ENCODE measurements around the gene C4orf17.
"Not testable (repeated sequence)": the region's sequence is repeated elsewhere in the genome, so short reads cannot be mapped to it uniquely, and the experiment has no call there.

C4orf17 gene

GRCh38 chr4:99510721-99511120, at the start of gene C4orf17:
Gene C4orf17 (plus strand): TSS chr4:99511021. CDS start chr4:99513082, 2,061 bp downstream.
- no peak for DNase-seq

GRCh38 chr4:99461623-99462401, 49.0 kb upstream of the C4orf17 start:
- no peak for DNase-seq

DNA sequence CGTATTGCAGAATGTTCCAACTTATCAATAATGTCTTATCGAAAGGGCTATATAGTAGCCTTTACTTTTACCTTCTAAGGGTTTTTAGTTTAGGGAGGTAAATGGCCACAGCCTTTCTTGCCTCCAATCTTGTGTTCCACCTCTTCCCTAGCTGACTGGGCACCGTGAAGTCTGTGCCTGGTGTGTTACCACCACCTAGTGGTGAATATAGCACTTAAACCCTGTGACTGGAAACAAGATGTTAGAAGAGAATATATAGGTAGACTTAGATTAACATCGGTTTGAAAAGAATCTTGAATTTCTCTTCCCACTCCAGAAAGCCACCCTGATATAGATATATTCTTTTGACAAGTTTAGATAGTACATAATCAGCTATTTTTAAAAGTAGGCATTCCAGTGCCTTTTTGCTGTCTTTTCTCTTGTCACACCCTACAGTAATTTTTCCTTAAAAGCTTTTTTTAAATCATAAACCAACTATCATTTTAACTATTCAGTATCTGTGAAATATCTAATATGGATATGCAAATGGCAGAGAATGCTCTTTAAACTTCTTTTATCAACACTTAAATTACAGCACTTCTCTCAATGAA, 47.9 kb upstream of the C4orf17 start:
- DNase-seq: peak; percentile 23

GRCh38 chr4:99463566-99463965, 47.3 kb upstream of the C4orf17 start:
- DNase-seq: no peak

- DNase-seq: no peak
Observed at GRCh38 chr4:99467887-99468286, 42.9 kb upstream of the C4orf17 start.

- DNase-seq: no peak
Observed at GRCh38 chr4:99468889-99469288, 41.9 kb upstream of the C4orf17 start.

GRCh38 chr4:99471349-99471748, 39.5 kb upstream of the C4orf17 start:
- DNase-seq: no peak

DNA sequence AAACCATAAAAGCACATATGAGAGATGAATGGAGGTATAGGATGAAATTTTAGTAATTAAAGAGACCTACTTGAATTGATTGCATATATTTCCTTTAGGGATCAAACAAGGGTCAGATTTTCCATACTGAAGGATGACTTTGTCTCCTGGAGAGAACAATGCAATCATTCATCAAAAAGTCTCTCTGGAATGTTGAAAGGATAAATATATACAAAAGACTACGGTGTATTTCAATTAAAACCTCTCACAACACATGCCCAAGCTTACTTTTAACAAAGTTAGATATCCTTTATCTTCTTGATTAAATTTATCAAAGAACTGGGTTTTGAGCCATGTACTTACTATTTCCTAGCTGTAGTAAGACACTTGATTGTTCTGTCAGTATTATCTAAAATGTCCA, 38.9 kb upstream of the C4orf17 start:
- no peak for DNase-seq

DNA sequence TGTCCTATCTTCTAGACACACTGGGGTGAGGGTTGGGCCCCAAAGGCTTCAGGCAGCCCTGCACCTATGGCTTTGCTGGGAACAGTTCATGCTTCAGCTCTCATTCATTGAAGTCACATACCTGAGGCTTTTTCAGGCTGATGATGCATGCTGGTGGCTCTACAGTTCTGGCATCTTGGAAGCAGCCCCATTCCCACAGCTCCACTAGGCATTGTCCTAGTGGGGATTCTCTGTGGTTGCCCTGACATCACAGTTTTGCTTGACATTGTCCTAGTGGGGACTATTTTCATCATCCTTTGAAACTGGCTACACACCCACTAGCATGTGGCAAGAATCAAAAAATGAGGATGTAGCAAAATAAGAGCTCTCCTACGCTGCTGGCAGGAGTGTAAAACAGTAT, 37.7 kb upstream of the C4orf17 start:
- DNase-seq: no peak

- no peak for DNase-seq
Observed at GRCh38 chr4:99483636-99484035, 27.2 kb upstream of the C4orf17 start.

GRCh38 chr4:99485212-99485611, 25.6 kb upstream of the C4orf17 start:
- DNase-seq: no peak

DNA sequence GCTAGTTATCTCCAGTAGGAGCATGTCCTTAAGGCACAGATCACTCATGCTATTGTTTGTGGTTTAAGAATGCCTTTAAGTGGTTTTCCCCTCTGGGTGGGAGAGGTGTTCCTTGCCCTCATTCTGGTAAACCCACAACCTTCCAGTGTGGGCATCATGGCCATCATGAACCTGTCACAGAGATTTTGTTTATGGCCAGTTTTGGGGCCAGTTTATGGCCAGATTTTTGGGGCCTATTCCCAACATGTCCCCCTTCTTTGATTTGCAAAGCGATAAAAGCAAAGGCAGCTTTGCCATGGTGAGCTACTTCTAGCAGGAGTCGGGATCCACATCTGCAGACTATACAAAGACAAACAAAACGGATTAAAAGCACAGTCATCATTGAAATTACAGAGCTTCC, 24.2 kb upstream of the C4orf17 start:
- not testable (repeated sequence) for DNase-seq

GRCh38 chr4:99490286-99490685, 20.5 kb upstream of the C4orf17 start:
- DNase-seq: no peak

GRCh38 chr4:99504804-99505502, 5.9 kb upstream of the C4orf17 start:
- no peak for DNase-seq

DNA sequence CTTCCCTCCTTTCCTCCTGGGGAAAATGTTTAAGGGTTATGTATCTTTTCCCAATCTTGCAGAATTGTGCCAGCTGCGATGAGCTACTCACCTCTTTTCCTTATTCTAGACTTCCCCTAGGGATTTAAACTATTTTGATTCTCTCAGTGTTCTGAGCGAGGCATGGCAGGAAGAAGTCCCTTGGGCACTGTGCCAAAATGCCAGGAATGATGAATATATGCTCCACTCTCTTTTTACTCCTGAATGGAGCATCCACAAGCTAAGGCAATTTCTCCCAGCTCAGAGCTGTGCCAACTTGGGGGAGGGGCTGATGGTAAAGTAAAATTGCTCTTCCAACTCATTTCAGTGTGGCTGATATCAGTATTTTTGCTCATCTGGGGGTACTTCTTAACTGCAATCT, 4.0 kb upstream of the C4orf17 start:
- no peak for DNase-seq

DNA sequence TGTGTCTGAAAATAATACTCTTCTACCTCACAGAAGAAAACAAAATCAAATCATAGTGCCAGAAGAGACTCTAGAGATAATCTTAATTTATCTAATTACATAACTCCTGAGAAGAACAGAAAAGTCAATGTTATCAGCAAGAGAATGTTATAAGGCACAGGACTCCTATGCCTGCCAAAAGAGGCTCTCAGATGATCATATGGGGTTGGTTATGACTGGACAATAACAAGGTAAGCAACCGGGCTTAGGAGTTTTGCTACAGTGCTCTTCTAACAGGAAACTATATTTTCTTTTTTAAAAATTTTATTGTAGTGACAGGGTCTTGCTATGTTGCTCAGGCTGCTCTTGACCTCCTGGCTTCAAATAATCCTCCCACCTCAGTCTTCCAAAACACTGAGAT, 3.5 kb upstream of the C4orf17 start:
- no peak for DNase-seq

- no peak for DNase-seq
Observed at GRCh38 chr4:99507762-99508161, 3.1 kb upstream of the C4orf17 start.

DNA sequence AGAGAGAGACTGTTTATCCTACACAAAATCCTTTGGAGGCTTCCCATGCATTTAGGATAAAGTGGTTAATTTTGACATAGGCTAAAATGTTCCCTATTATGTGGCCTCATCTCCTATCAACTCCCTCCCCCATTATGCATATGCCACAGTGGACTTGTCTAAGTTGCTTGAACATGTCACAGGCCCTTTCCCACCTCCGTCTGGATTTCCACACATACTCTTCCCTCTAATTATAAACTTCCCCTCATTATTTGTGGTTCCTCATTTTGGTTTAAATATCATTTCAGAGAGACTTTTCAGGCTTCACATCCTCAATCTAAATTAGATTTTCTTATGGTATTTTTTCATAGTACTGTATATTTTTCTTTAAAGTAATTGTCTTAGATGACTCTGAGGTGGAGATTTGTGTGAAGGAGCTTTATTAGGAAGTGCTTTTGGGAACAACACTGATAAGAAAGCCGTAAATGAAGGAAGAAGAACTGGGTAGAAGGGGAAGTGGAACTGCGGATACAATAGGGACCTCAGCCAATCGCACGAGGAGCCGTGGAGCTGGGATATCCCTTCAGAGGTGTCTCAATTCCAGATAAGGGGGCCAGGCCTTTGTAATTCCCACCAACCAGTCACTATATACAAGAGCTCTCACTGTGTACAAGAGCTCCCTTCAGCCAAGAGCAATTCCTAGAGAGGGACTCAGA, 7.9 kb downstream of the C4orf17 start:
- no peak for DNase-seq

GRCh38 chr4:99529228-99529627, 18.4 kb downstream of the C4orf17 start:
- DNase-seq: no peak

DNA sequence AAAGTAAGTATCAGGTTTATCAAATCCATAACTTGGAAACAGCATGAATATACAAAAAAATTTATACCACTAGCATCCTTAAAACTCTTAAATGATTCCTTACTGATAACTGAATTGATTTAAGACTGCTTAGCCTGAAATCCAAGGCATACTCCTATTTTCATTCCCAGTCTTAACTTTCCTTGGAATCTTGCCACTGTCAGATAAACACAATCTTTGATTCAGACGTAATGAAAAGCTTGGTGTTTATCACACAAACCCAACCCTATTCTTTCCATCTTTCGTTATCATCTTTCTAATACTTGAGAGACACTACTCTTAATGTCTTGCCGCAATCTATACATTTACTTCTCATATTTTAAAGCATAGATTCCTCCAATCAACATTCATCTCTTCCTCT, 19.1 kb downstream of the C4orf17 start:
- DNase-seq: no peak

GRCh38 chr4:99534699-99535098, 23.9 kb downstream of the C4orf17 start:
- DNase-seq: not testable (repeated sequence)

GRCh38 chr4:99536271-99536670, 25.4 kb downstream of the C4orf17 start:
- no peak for DNase-seq

DNA sequence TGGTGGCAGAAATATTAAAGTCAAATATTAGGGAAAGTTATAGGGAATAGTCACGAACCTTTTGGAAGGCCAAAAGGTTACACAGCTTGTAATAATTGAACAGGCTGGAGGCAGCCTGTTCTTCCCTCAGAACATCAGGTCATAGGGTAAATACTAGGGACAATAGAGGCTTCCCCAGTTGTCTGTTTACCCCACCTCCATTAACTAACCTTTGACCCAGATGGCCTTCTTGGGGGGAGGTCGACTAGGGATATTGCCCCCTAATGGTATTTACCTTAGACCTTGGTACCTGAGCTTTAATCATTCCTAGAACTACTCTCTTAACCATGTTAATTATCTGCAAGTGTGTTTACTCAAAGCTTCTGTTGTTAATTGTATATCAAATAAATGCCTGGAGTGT, 26.0 kb downstream of the C4orf17 start:
- DNase-seq: no peak

- DNase-seq: no peak
Observed at GRCh38 chr4:99537674-99538073, 26.9 kb downstream of the C4orf17 start.

Measured in stimulated activated CD4-positive, alpha-beta T cell treated with anti-CD3 and anti-CD28 coated beads, Interleukin-2, amount 100 ng/mL, for 48 hours (primary cell).